Suprapubic skin (tissue), 4 donors: ENCODE data around the gene AKAP17A. TPM values are rescaled to one million over a fixed set of nuclear protein-coding genes. Genes with fewer than 3 reads are reported as not detected.

Experiments used
- DNase-seq, 2 donors: peaks; one replicate each; pipeline ENCODE4 v3.0.0-alpha.2; 2019; ENCODE audit warnings: low spot score in 2 of 2
- H3K27ac ChIP-seq: fragments of 200-600 bp; sonication (generic); one replicate; pipeline ENCODE4 v1.5.1; 2019
- H3K27me3 ChIP-seq: fragments of 200-600 bp; sonication (generic); one replicate; pipeline ENCODE4 v1.5.1; 2019
- H3K36me3 ChIP-seq: fragments of 200-600 bp; sonication (generic); one replicate; pipeline ENCODE4 v1.5.1; 2019
- H3K4me1 ChIP-seq: fragments of 200-600 bp; sonication (generic); one replicate; pipeline ENCODE4 v1.5.1; 2019
- H3K4me3 ChIP-seq: fragments of 200-600 bp; sonication (generic); one replicate; pipeline ENCODE4 v1.5.1; 2019; ENCODE audit warnings: mild to moderate bottlenecking
- H3K9me3 ChIP-seq: fragments of 200-600 bp; sonication (generic); one replicate; pipeline ENCODE4 v1.5.1; 2019
- EP300 ChIP-seq: sonication (generic); formaldehyde crosslinking; IDR thresholded peaks from one replicate; pipeline ENCODE4 v1.6.1; 2017; ENCODE audit warnings: antibody characterized with exemption
- POLR2A ChIP-seq, 2 donors: fragments of 450-650 bp; IDR thresholded peaks; one replicate each; pipeline ENCODE4 v1.6.1; 2017; ENCODE audit warnings: antibody characterized with exemption in 2 of 2, mild to moderate bottlenecking in 2 of 2, moderate library complexity in 2 of 2
- POLR2AphosphoS5 ChIP-seq, 3 donors: sonication (generic); formaldehyde crosslinking; IDR thresholded peaks; one replicate each; pipeline ENCODE4 v1.6.1; 2017; ENCODE audit warnings: antibody characterized with exemption in 3 of 3
- WGBS: methylation state at CpG from one replicate; pipeline ENCODE4 v1.1.5; 2018; 5-methylcytosine and 5-hydroxymethylcytosine counted together
- total RNA-seq, 4 donors: library from RNA; depleted of rRNA; stranded (reverse); fragments of >200 nt; gene quantifications; one replicate each; pipeline ENCODE4 v1.1.0, GENCODE V29; 2016
- TF ChIP-seq, protein P1 (sequence below), 2 donors: fragments of 200-600 bp in 1 of 2; fragments of 450-650 bp in 1 of 2; sonication (generic) in 1 of 2; IDR thresholded peaks; one replicate each; pipeline ENCODE4 v1.5.1; 2016 to 2019; ENCODE audit warnings: antibody characterized with exemption in 2 of 2, mild to moderate bottlenecking in 1 of 2, moderate library complexity in 1 of 2

AKAP17A gene
- total RNA-seq, 4 donors from 2014 or later, result 31.4 to 86.7 (median 37.9) TPM

DNA sequence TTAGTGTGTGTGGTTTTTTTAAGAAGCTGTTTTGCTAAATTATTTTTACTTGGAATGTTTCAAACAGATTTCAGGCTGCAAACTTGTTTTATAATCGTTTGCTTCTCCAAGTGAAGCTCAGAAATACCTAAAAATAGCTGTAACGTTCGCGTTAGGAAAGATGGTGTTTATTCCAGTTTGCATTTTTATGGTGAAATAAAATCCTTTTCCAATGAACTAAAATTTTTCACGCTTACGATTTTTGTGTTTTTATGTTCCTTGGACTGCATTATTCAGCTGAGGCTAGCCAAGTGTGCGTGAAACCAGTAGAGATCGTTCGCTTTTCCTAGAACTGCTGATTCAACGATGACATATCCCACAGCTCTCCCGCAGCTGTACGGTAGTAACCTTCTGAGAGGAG, 10.9 kb downstream of the AKAP17A start:
- Histone ChIP-seq H3K36me3 (peaks cover 71% of the 10 kb centered on the region), H3K27ac (no peak overlapping the region), H3K4me3 (no peak overlapping the region), H3K9me3 (no peaks in the 10 kb centered on the region), H3K27me3 (no peaks in the 10 kb centered on the region), H3K4me1 (no peaks in the 10 kb centered on the region)
- TF ChIP-seq EP300 (no peak), POLR2AphosphoS5 (IDR thresholded peaks at IDR 0.05) (no peak), POLR2A (IDR thresholded peaks at IDR 0.05) (no peak)
- TF ChIP-seq, protein P1, sequence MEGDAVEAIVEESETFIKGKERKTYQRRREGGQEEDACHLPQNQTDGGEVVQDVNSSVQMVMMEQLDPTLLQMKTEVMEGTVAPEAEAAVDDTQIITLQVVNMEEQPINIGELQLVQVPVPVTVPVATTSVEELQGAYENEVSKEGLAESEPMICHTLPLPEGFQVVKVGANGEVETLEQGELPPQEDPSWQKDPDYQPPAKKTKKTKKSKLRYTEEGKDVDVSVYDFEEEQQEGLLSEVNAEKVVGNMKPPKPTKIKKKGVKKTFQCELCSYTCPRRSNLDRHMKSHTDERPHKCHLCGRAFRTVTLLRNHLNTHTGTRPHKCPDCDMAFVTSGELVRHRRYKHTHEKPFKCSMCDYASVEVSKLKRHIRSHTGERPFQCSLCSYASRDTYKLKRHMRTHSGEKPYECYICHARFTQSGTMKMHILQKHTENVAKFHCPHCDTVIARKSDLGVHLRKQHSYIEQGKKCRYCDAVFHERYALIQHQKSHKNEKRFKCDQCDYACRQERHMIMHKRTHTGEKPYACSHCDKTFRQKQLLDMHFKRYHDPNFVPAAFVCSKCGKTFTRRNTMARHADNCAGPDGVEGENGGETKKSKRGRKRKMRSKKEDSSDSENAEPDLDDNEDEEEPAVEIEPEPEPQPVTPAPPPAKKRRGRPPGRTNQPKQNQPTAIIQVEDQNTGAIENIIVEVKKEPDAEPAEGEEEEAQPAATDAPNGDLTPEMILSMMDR (IDR thresholded peaks at IDR 0.05), result no peak
- 95% methylated on average over 12 of the region's 12 CpGs for WGBS
- DNase-seq, result peak in 1 of 2 donors; percentile 8

DNA sequence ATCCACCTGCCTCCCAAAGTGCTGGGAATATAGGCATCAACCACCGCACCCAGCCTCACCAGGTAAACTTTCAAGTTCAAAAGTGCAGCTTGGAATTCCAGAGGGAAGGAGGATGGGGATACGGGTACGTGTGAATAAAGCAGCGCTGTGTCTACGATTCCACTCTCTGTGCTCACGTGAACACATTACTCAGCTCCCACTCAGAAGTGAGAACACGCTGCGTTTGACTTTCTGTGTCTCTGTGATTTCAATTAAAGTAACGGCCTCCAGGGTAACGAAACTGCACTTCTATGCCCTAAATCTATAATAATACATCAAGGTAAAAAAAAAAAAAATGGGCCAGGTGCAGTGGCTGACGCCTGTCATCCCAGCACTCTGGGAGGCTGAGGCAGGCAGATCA, 15.1 kb downstream of the AKAP17A start:
- Histone ChIP-seq H3K9me3 (no peaks in the 10 kb centered on the region), H3K27me3 (no peaks in the 10 kb centered on the region), H3K27ac (no peak overlapping the region), H3K36me3 (peaks cover 29% of the 10 kb centered on the region), H3K4me1 (no peaks in the 10 kb centered on the region), H3K4me3 (no peak overlapping the region)
- TF ChIP-seq, protein P1 (IDR thresholded peaks at IDR 0.05), result no peak
- TF ChIP-seq EP300 (no peak), POLR2AphosphoS5 (IDR thresholded peaks at IDR 0.05) (no peak), POLR2A (IDR thresholded peaks at IDR 0.05) (no peak)
- 96% methylated on average over 11 of the region's 11 CpGs for WGBS
- DNase-seq, result peak in 1 of 2 donors; percentile 32

DNA sequence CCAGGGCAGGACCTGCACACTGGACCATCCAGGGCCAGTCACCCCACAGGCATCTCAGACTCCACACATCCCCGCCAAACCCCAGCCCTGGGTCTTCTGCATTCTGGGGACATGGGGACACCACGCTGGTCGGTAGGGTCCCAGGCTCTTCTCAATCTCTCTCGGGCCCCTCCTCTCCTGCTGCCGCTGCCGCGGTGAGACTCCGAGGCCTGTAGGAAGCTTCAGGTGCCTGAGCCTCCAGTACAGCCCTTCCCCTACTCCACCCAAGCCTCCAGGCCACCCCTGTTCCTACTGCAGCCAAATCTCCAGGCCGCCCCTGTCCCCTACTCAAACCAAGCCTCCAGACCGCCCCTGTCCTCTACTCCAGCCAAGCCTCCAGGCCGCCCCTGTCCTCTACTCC, 17.9 kb downstream of the AKAP17A start:
- DNase-seq, result no peak
- Histone ChIP-seq H3K9me3 (no peaks in the 10 kb centered on the region), H3K27me3 (no peaks in the 10 kb centered on the region), H3K36me3 (peaks cover 4% of the 10 kb centered on the region), H3K27ac (no peak overlapping the region), H3K4me3 (no peak overlapping the region), H3K4me1 (no peaks in the 10 kb centered on the region)
- WGBS, result 82% methylated on average over 10 of the region's 11 CpGs
- no peak for TF ChIP-seq EP300
- TF ChIP-seq POLR2A (IDR thresholded peaks at IDR 0.05), result no peak
- no peak for TF ChIP-seq POLR2AphosphoS5 (IDR thresholded peaks at IDR 0.05)
- TF ChIP-seq, protein P1 (IDR thresholded peaks at IDR 0.05), result no peak

GRCh38 chrX:1609762-1610161, 18.4 kb downstream of the AKAP17A start:
- 84% methylated on average over 10 of the region's 10 CpGs for WGBS

DNA sequence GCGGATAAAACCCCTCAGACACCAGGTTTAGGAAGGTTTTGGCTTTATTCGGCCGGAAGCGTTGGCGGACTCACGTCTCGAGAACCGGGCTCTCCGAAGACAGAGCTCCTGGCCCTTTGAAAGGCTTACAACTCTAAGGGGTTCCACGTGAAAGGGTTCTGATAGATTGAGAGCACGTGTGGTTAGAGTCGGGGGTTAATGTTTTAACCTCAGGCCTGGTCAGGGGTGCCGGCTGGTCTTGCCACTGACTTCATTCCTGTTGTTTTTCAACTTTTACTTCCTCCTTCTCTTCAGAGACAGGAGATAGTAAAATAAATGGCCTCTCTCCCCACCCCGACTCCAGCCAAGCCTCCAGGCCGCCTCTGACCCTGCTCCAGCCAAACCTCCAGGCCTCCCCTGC, 18.8 kb downstream of the AKAP17A start:
- H3K9me3 ChIP-seq, result no peaks in the 10 kb centered on the region
- WGBS, result 81% methylated on average over 15 of the region's 15 CpGs
- DNase-seq, result no peak
- no peaks in the 10 kb centered on the region for H3K4me1 ChIP-seq
- H3K27me3 ChIP-seq, result no peaks in the 10 kb centered on the region
- no peak for TF ChIP-seq EP300
- no peak for TF ChIP-seq POLR2A (IDR thresholded peaks at IDR 0.05)
- TF ChIP-seq, protein P1 (IDR thresholded peaks at IDR 0.05), result no peak
- TF ChIP-seq POLR2AphosphoS5 (IDR thresholded peaks at IDR 0.05), result no peak
- no peaks in the 10 kb centered on the region for H3K36me3 ChIP-seq
- no peak overlapping the region for H3K4me3 ChIP-seq
- H3K27ac ChIP-seq, result no peak overlapping the region

More at GRCh38 chrX:1609762-1610161, 18.4 kb downstream of the AKAP17A start:
- no peak for TF ChIP-seq EP300
- Histone ChIP-seq H3K4me3 (no peak overlapping the region), H3K27me3 (no peaks in the 10 kb centered on the region), H3K4me1 (no peaks in the 10 kb centered on the region), H3K27ac (no peak overlapping the region), H3K36me3 (no peaks in the 10 kb centered on the region), H3K9me3 (no peaks in the 10 kb centered on the region)
- no peak for DNase-seq

GRCh38 chrX:1610736-1611135, 19.3 kb downstream of the AKAP17A start:
- H3K27me3 ChIP-seq, result no peaks in the 10 kb centered on the region

More at GRCh38 chrX:1610736-1611135, 19.3 kb downstream of the AKAP17A start:
- TF ChIP-seq, protein P1 (IDR thresholded peaks at IDR 0.05), result no peak
- no peak for TF ChIP-seq POLR2A (IDR thresholded peaks at IDR 0.05)
- TF ChIP-seq EP300, result no peak
- no peak for TF ChIP-seq POLR2AphosphoS5 (IDR thresholded peaks at IDR 0.05)
- Histone ChIP-seq H3K27ac (no peak overlapping the region), H3K4me1 (no peaks in the 10 kb centered on the region), H3K9me3 (no peaks in the 10 kb centered on the region), H3K36me3 (no peaks in the 10 kb centered on the region), H3K4me3 (no peak overlapping the region)
- WGBS, result 81% methylated on average over 12 of the region's 12 CpGs
- DNase-seq, result no peak
